Right lobe of liver (tissue), 6 donors: Measurements from ENCODE around the gene KCNH1. TPM values are rescaled to one million over a fixed set of nuclear protein-coding genes. Genes with fewer than 3 reads are reported as not detected.

ENCODE experiments used
- ATAC-seq, 4 donors: fragments of 200-7000 bp; cut with Tn5 transposase; one replicate each; pipeline ENCODE4 v1.9.1; 2020; ENCODE audit warnings: mild to moderate bottlenecking in 4 of 4, moderate library complexity in 4 of 4
- DNase-seq, 3 donors: peaks; one replicate each; pipeline ENCODE4 v3.0.0-alpha.2; 2020
- H3K27ac ChIP-seq, 3 donors: fragments of 200-600 bp; one replicate each; pipeline ENCODE4 v1.8.0; 2022
- H3K27me3 ChIP-seq, 2 donors: fragments of 200-600 bp; one replicate each; pipeline ENCODE4 v1.8.0; 2022
- H3K36me3 ChIP-seq, 4 donors: fragments of 200-600 bp; sonication (generic) in 1 of 4; one replicate each; pipeline versions ENCODE4 v1.5.1 to v1.8.0; 2017 to 2022; ENCODE audit warnings: control low read depth in 1 of 4
- H3K4me1 ChIP-seq, 4 donors: fragments of 200-600 bp; sonication (generic) in 1 of 4; one replicate each; pipeline versions ENCODE4 v1.5.1 to v1.8.0; 2017 to 2022; ENCODE audit warnings: control low read depth in 1 of 4
- H3K4me3 ChIP-seq, 3 donors: fragments of 200-600 bp; one replicate each; pipeline ENCODE4 v1.8.0; 2022
- H3K9me3 ChIP-seq, 4 donors: fragments of 200-600 bp; sonication (generic) in 1 of 4; one replicate each; pipeline versions ENCODE4 v1.5.1 to v1.8.0; 2017 to 2022; ENCODE audit warnings: control low read depth in 1 of 4
- POLR2A ChIP-seq: fragments of 450-650 bp; IDR thresholded peaks from one replicate; pipeline ENCODE4 v1.6.1; 2017; ENCODE audit warnings: antibody characterized with exemption, mild to moderate bottlenecking
- WGBS: methylation state at CpG from one replicate; pipeline ENCODE4 v1.1.6; 2018; ENCODE audit warnings: low coverage, low lambda C conversion rate; ENCODE audit not compliant: insufficient coverage; ENCODE audit errors: missing lambda C conversion rate; 5-methylcytosine and 5-hydroxymethylcytosine counted together
- intact Hi-C, 2 donors: fragments of 100-400 bp; cut with DNase I; formaldehyde crosslinking; loops; one replicate each; pipeline versions ENCODE4 v1.11.2 to v1.14.1; 2022
- total RNA-seq, 6 experiments: library from RNA; depleted of rRNA in 2 of 6; stranded (reverse); fragments of >200 nt in 2 of 6; fragmentation: NEBNext Ultra II Directional in 3 of 6; extraction: Animal tissue kit (Norgen Biotek cat#: 25700) in 3 of 6; gene quantifications; one replicate each; pipeline versions ENCODE4 v1.1.0 to v1.2.4, GENCODE V29; 2016 to 2023
- TF ChIP-seq, protein P1 (sequence below), 4 donors: fragments of 200-600 bp in 3 of 4; fragments of 450-650 bp in 1 of 4; IDR thresholded peaks; one replicate each; pipeline versions ENCODE4 v1.5.1 to v1.8.0; 2016 to 2022; ENCODE audit warnings: antibody characterized with exemption in 4 of 4, mild to moderate bottlenecking in 2 of 4
- donor health status: DM: no; HTN: yes; CAD: no.
- donor health status: DM: no; HTN: no; CAD: no.
- donor health status: DM: no; HTN: no; CAD: no.
- donor health status: DM: no; HTN: yes; CAD: no.
- donor health status: DM: no; HTN: yes; CAD: no.

Gene KCNH1
- total RNA-seq, 6 experiments from 2014 or later = not detected

DNA sequence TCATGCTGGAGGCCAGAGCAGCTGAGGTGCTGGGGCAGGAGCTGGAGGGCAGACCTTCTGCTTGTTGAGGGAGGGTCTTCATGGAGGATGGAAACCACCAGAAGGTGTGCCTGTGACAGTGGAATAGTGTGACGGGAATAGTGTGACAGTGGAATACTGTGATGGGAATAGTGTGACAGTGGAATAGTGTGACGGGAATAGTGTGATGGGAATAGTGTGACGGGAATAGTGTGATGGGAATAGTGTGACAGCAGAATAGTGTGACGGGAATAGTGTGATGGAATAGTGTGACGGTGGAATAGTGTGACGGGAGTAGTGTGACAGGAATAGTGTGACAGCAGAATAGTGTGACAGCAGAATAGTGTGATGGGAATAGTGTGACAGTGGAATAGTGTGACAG is 480.2 kb downstream of the KCNH1 start:
- DNase-seq = no peak
- Histone ChIP-seq H3K9me3 (no peaks in the 10 kb centered on the region), H3K27me3 (no peaks in the 10 kb centered on the region), H3K4me1 (no peaks in the 10 kb centered on the region), H3K36me3 (no peaks in the 10 kb centered on the region), H3K4me3 (no peak overlapping the region), H3K27ac (no peak overlapping the region)
- TF ChIP-seq POLR2A = no peak
- TF ChIP-seq, protein P1, sequence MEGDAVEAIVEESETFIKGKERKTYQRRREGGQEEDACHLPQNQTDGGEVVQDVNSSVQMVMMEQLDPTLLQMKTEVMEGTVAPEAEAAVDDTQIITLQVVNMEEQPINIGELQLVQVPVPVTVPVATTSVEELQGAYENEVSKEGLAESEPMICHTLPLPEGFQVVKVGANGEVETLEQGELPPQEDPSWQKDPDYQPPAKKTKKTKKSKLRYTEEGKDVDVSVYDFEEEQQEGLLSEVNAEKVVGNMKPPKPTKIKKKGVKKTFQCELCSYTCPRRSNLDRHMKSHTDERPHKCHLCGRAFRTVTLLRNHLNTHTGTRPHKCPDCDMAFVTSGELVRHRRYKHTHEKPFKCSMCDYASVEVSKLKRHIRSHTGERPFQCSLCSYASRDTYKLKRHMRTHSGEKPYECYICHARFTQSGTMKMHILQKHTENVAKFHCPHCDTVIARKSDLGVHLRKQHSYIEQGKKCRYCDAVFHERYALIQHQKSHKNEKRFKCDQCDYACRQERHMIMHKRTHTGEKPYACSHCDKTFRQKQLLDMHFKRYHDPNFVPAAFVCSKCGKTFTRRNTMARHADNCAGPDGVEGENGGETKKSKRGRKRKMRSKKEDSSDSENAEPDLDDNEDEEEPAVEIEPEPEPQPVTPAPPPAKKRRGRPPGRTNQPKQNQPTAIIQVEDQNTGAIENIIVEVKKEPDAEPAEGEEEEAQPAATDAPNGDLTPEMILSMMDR (IDR thresholded peaks at IDR 0.05) = no peak
- peak in 2 of 4 donors; percentile 61 to 69 for ATAC-seq
- WGBS = 38% methylated on average over 6 of the region's 6 CpGs
- intact Hi-C loops = no loop called here

DNA sequence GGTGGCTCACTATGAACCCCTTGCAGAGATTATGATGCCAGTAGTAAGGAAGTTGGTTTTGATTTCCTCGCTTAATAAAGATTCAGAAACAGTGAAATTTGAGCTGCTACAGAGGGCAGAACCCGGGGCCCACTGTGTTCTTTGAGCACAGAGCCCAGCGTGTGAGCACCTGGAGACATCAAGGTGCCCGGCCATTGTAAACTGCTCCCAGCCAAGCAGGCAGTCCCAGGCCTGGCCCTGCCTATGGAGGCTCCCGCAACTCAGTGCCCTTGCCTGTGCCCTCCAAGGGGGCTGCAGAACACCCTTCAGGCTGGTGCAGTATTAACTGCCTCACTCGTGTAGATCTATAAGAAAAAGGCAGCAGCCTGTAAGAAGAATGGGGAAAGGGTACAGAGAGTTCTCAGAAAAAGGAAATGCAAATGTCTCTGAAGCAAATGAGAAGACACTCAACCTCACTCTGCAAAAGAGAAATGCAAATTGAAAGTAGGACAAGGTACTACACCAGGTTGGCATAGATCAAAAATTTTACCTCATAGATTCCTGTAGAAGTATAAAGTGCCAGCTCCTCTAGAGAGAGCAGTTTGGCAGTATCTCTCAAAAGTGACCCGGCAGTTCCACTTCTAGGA is 481.5 kb downstream of the KCNH1 start:
- TF ChIP-seq, protein P1 (IDR thresholded peaks at IDR 0.05) = no peak
- no peak for TF ChIP-seq POLR2A
- intact Hi-C loops = no loop called here

DNA sequence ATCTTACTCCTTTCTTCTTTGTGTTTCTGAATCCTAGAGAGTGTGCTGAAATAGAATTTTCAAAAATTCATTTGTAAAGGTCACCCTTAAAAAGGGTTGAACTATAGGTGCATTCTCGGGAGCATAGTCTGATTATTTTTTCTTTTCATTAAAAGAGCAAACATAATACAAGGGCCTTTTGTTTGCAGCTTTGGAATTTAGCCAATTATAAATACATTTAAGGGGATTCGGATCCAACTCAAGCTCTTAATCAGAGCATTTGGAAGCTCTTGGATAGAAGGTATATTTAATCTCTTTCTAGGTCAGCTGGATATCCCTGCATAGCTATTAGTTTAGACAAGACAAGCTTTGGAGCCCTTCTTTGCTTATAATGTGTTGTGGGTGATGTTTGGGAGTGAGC is 483.5 kb downstream of the KCNH1 start:
- ATAC-seq = no peak
- WGBS = 64% methylated on average over 2 of the region's 2 CpGs

More for the DNA sequence above, 481.5 kb downstream of the KCNH1 start:
- Histone ChIP-seq H3K36me3 (no peaks in the 10 kb centered on the region), H3K27ac (no peak overlapping the region), H3K4me3 (no peak overlapping the region), H3K27me3 (no peaks in the 10 kb centered on the region), H3K9me3 (no peaks in the 10 kb centered on the region), H3K4me1 (no peaks in the 10 kb centered on the region)
- DNase-seq = no peak
- WGBS = 79% methylated on average over 6 of the region's 7 CpGs
- no peak for ATAC-seq

DNA sequence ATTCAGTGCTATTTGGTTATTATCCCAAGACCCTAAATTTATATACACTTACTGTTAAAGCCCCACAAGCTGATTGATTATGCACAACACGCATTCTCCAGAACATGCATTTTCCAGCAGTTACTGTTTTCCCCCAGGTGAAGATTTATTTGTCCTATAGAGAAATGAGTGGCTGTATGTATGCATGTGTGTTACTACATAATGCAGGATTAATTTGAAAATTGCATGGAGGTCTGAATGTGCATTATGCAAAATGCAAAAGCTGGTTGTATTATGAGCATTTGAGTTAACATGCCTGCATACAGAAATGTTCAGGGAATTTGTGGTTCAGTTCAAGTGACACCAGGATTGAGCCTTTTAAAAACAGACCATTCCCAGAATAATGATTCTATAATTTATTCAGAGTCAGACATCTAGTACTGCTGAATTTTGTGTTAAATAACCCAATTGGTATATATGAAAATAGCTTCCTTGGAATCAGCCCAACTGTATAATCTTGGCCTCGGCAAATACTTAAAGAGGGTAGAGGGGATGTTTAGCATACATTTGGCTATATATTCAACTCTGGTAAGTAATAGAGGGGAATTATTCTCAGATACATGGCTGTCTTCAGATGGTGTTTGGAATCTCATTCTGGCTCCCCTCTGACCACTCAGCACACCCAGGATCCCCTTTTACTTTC is 485.2 kb downstream of the KCNH1 start:
- H3K27ac ChIP-seq = no peak overlapping the region
- intact Hi-C loops = no loop called here
- H3K9me3 ChIP-seq = no peaks in the 10 kb centered on the region
- peaks cover 0 to 4% (median 0%) of the 10 kb centered on the region in 4 donors for H3K4me1 ChIP-seq
- H3K36me3 ChIP-seq = no peaks in the 10 kb centered on the region
- TF ChIP-seq, protein P1 (IDR thresholded peaks at IDR 0.05) = no peak
- no peak for TF ChIP-seq POLR2A
- WGBS = 47% methylated on average over 2 of the region's 2 CpGs
- no peaks in the 10 kb centered on the region for H3K27me3 ChIP-seq
- no peak overlapping the region for H3K4me3 ChIP-seq
- ATAC-seq = no peak
- no peak for DNase-seq

More for the DNA sequence above, 483.5 kb downstream of the KCNH1 start:
- Histone ChIP-seq H3K36me3 (no peaks in the 10 kb centered on the region), H3K4me1 (peaks cover 0 to 4% (median 0%) of the 10 kb centered on the region in 4 donors), H3K27me3 (no peaks in the 10 kb centered on the region), H3K27ac (no peak overlapping the region), H3K9me3 (no peaks in the 10 kb centered on the region), H3K4me3 (no peak overlapping the region)
- TF ChIP-seq POLR2A = no peak
- TF ChIP-seq, protein P1 (IDR thresholded peaks at IDR 0.05) = no peak
- no peak for DNase-seq
- intact Hi-C loops = no loop called here
